ENCODE measurements around the gene UBA52.

GRCh38 chr19:18597809-18598660 lies 26.4 kb downstream of the UBA52 start:
- TF ChIP-seq CTCF (IDR thresholded peaks at IDR 0.05; ENCODE audit: low read depth, low read length, poor library complexity, severe bottlenecking), result no peak
- no peak for TF ChIP-seq EZH2phosphoT487 (IDR thresholded peaks at IDR 0.05; ENCODE audit: borderline replicate concordance, low read length)
